HG03575 (cell line): ENCODE data around the gene CHD8.

Experiments used
- ATAC-seq: cut with Tn5 transposase; IDR thresholded peaks from one replicate; pipeline ENCODE4 v1.9.1; 2021; ENCODE audit not compliant: unreplicated experiment, insufficient number of reproducible peaks, low FRiP score; ENCODE audit errors: extremely low read depth

CHD8 gene, protein sequence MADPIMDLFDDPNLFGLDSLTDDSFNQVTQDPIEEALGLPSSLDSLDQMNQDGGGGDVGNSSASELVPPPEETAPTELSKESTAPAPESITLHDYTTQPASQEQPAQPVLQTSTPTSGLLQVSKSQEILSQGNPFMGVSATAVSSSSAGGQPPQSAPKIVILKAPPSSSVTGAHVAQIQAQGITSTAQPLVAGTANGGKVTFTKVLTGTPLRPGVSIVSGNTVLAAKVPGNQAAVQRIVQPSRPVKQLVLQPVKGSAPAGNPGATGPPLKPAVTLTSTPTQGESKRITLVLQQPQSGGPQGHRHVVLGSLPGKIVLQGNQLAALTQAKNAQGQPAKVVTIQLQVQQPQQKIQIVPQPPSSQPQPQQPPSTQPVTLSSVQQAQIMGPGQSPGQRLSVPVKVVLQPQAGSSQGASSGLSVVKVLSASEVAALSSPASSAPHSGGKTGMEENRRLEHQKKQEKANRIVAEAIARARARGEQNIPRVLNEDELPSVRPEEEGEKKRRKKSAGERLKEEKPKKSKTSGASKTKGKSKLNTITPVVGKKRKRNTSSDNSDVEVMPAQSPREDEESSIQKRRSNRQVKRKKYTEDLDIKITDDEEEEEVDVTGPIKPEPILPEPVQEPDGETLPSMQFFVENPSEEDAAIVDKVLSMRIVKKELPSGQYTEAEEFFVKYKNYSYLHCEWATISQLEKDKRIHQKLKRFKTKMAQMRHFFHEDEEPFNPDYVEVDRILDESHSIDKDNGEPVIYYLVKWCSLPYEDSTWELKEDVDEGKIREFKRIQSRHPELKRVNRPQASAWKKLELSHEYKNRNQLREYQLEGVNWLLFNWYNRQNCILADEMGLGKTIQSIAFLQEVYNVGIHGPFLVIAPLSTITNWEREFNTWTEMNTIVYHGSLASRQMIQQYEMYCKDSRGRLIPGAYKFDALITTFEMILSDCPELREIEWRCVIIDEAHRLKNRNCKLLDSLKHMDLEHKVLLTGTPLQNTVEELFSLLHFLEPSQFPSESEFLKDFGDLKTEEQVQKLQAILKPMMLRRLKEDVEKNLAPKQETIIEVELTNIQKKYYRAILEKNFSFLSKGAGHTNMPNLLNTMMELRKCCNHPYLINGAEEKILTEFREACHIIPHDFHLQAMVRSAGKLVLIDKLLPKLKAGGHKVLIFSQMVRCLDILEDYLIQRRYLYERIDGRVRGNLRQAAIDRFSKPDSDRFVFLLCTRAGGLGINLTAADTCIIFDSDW (N-terminal part only)

DNA sequence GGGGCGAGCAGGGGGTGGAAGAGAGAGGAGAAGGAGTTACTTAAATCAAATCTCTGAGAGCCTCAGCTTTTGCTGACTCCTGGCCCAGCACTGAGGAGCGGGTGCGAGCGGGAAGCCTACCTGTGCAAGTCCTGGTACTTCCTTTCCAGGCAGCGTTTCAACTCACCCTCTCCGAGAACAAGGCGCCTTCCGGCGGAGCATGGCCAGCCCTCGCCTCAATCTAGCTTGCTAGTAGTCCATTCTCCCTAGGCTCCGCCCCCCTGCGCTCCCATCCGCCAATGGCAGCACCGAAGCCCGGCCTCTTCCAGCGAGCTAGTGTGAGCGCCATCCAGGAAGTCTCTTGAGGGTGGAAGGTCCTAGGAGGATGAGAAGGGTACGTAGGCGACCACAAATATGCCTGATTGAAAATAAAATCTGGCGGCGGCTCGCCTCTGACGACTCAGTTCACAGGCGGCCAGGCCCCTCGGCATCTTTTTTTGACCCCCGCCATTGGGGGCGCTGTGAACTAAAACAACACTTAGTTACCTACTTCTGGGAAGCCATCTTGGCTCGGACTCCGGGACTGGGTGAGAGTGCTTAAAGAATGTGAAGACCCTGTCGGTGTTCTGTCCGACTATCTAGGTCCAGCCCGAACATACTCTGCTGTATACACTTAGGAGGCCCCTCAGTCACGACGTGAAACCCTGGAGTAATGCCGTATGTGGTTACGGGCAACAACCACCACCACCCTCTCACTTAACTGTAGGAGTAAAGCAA lies at the start of gene CHD8:
Gene CHD8 (minus strand): TSS at position 212 of the 756 bp plus-strand sequence. CDS start 24,480 bp downstream, outside the sequence.
- peak; percentile 88 for ATAC-seq

DNA sequence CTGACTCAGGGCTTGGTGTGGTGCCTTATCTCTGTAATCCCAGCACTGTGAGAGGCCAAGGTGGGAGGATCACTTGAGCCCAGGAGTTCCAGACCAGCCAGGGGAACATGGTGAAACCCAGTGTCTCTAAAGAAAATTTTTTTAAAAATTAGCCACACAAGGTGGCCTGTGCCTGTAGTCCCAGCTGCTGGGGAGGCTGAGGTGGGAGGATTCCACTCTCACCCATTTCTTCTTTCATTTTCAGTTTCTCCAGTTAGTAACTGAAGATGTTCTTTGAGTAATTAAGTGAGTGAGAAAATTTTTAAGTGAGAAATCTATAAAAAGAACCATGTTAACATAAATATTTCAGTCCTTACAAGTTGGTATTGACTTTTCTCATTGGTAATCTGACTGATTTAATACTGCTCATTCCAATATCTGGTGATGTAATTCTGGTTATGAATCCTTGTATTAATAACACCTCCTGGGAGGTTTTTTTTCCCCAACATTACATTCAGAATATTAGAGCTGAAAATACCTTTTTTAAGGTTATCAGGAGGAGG lies 49.2 kb upstream of the CHD8 start:
- no peak for ATAC-seq

DNA sequence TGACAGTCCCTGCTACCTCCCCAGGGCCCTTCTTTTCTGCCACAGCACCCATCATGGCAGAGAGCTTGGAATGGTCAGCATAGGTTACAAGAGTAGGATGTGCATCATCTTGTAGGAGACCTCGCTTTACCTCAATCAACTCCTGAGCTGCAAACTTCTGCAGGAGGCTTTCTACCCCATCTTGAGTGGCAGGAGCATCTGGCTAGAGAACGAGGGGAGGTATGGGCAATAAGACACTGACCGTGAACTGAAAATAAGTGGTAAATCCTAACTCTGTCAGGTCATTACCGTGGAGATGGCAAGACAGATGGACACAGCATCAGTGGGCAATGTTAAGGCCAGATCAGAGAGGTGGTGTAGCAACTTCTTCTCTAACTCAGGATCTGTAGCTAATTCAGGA lies 47.5 kb upstream of the CHD8 start:
- ATAC-seq = no peak

DNA sequence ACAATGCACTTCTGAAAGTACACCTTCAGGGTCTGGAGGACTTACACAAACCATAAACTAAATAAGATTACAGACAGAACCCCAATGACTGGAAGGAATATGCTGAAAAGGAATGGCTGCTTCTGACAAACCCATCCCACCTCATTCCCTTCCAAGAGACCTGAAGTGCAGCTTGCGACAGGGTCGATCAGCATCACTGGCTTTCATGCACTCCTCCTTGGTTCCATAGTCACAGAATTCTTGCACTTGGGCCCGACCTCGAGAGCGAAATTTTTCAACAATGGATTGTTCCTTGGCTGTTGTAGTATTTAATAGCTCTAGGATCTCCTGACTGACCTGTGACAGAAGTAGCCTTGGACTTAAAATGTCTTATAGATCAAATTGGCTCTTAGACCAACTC lies 45.6 kb upstream of the CHD8 start:
- no peak for ATAC-seq

DNA sequence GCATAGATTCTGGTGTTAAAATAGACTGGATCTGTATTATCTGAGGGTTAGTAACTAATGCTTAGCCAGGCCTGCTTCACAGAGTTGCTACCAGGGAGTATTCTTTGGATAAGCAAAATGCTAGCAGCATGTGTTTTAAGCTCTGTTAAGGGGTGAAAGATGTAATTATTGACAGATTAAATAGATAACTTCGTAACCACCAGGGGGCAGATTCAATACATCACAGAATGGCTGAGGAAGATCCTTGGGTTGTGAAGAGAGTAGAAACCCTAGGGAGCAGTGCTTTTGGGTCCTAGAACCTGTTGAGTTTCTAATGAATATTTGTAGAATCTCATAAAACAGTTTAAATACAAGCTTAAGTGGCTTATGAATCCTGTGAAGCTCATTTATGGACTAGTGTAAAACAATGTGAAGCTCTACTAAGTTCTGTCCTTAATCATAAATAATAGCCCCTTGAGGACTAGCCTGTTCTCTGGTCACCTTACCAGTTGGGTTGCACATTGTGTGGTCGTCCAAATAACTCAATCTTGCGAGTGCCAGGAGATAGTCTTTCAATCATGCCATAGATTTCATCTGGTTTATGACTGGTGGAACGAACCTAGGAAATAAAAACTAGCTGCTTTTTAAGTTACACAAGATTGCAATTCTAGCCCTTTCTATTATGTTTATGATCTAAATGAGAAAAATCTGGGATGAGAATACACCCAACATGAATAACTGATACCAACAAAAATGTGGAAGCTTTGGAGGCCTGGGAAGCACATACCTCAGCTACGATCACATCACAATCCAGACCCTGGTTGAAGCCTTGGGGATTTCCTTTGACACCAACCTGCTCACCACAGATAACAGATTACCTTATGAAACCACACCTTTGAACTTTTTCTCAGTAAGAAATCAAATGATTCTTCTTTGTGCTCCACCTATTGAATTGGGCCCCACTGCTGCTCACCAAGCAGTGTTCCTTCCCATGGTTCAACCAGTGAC lies 42.9 kb upstream of the CHD8 start:
- no peak for ATAC-seq

DNA sequence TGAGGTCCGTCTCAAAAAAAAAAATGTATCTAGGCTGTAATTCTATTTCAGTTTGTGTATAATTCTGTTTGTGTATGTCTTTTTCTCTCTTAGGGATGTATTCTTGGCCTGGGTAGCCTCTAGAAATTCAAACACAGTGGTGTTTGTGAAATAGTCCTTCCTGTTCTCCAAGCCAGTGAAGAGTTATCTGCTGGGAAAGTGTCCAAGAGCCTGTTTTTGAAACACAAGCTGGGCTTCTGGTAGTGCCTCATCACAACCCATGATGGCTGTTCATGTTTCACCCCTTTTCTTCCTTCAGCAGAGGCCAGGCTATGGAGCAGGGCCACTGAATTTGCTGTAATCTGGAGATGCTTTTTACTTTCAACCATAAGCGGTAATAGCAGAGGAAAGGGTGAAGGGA lies 40.5 kb upstream of the CHD8 start:
- ATAC-seq = no peak

DNA sequence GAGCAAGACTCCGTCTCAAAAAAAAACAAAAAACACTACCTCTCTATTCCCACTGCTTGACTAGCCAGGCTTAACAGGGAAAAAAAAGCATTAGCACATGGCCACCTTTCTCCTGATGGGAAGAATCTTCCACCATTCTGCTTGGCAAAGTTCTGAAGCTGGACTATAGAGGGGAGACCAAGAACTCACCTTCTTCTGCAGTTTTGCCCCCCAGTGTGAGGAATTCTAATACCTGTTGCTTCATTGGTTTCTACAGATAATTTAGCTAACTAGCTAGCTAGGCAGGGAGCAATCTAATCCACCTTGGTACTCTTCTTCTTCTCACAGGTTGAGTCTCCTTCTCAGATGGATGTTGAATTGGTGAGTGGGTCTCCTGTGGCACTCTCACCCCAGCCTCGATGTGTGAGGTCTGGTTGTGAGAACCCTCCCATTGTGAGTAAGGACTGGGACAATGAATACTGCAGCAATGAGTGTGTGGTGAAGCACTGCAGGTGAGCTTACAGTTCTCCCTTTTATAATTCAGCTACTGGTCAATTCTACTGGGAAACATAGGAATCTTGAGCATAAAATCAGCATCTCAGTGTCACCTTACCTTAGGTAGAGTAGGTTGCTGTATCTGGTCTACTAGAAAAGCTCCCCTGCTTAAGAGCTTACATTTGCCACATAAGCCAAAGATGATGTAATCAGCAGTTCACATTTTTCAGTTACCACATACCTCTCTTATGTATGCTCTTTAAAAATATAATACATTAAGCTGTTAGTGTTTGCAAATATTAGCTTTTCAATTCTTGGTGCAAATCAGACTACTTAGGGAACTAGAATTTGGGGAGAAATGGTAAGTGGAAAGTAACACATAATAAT lies 39.2 kb upstream of the CHD8 start:
- no peak for ATAC-seq

DNA sequence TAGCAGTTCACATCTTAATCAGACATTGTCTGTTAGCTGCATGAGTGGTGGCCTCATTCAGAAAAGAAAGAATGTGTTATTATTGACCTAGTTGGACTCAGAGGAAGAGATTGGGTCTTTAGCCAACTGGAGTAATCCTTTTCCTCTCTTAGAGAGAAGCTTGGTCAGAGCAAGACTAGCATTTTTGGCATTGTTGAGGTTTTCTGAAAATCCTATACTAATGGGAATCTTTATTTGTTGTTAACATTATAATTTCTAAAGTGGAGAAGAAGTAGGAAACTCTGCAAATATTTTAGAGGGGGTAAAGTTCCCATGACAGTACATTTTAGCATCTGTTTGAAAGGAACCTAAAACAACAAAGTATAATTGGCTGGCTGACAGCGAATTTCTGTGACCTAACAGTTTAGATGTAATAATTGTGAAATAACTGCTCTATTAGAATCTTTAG lies 30.7 kb upstream of the CHD8 start:
- ATAC-seq = no peak

DNA sequence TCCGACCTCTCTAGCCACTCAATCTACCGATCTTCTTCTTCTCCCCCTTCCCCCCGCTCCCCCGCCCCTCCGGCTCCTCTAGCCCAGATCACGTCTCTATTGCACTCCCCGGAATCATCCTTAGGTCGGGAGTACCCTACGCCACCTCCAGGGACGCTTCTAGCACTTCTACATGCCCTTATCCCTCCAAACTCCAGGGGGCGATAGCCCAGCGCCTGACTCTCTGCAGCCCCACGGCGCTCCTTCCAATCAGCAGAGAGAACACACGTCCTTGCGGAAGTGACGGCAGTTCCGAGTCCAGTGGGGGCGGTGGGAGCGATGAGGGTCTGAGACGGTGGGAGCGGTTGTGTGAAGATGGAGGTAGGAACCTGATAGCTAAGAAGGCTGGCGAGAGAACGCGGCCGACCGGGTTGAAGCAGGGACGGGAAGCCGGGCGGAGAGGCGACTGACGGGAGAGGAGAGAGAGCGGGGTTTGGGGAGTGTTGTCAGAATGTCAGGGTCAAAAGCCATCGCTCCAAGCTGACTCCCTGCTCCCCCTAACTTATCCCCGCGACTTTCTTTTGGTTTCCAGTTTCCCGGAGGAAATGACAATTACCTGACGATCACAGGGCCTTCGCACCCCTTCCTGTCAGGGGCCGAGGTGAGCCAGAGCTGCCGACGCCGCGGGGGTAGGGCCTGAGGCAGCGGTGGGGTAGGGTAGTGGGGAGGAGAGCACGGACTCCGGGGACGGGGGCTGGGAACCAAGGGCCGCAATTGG lies 21.2 kb upstream of the CHD8 start, which contains the start of the genes RAB2B and TOX4:
Gene RAB2B (minus strand): TSS at position 35 of the 757 bp plus-strand sequence. CDS start 87 bp downstream, outside the sequence.
Gene TOX4 (plus strand): TSS at position 271 of the 757 bp plus-strand sequence. CDS start 84 bp downstream, at position 355.
- peak; percentile 93 for ATAC-seq

DNA sequence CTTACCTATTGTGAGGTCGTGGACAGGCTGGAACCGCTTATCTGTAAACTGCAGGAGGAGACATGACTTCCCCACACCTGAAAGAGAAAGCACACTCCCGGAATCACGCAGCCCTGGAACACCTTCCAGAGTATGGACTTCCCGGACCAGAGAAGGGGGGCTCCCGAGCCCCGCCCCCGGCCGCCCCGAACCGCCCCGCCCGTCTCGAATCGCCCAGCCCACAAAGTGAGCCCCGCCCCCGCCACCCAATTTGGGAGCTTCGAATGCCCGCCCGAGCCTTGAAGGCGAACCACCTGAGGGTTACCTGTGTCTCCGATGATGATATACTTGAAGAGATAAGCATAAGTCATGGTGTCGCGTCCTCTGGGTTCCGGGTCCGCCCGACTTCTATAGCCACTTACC lies 20.6 kb upstream of the CHD8 start:
- no peak for ATAC-seq

DNA sequence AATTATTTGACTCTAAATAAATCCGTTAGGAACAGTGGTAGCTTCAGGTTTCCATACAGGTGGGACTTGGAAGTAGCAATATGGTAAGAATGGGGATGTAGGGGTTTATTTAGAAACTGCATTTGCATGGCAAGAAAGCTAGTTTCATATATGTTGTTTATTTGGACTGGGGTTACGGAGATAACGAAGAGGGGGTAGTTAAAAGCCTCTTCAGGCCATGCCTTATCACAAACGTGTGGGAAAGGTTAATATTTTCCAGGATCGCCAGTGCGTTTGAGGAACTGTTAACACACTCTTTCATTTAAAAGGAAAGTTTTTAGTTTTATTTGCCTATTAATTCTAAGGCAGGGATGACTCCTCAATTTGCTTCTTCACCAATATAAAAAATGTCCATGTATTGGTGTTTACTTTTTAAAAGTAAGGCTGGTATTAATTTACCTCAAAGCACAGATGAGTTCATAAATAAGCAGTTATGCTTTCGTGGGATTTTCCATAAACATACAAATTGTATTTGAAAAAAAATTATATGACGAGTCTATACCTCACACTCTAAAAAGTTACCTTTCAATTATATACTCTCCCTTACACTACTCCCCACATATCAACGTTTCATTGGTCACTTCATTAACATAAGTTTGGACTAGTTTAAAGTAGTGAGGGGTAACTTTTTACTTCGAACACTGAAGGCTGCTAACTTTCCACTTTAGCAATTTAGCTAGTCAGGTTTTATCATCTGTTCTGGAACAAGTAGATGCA lies 20.0 kb upstream of the CHD8 start:
- ATAC-seq = no peak

DNA sequence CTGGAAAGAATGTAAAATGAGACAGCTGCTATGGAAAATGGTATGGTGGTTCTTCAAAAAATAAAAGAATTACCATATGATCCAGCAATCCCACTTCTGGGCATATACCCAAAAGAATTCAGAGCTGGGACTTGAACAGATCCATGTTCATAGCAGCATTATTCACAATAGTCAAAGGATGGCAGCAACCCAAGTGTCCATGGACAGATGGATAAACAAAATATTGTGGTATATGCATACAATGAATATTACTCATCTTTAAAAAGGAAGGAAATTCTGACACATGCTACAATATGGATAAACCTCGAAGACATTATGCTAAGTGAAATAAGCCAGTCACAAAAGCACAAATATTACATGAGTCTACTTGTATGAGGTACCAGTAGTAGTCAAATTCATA lies 11.7 kb upstream of the CHD8 start:
- no peak for ATAC-seq

DNA sequence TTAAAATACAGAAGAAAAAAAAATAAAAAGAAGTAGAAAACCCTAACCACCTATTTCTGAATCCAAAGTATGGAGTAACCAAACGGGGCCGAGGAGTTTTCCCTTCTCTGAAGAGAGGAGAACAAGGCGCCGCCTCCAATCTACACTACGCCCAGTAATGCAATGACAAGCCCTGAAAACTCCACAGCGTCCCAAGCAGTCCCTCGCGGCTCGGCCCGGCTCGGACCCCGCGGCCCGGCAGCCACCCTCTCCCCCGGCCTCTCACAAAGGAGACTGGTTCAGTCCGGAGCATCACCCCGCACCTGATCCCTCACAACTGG lies 371 bp downstream of the CHD8 start:
- ATAC-seq = no peak

DNA sequence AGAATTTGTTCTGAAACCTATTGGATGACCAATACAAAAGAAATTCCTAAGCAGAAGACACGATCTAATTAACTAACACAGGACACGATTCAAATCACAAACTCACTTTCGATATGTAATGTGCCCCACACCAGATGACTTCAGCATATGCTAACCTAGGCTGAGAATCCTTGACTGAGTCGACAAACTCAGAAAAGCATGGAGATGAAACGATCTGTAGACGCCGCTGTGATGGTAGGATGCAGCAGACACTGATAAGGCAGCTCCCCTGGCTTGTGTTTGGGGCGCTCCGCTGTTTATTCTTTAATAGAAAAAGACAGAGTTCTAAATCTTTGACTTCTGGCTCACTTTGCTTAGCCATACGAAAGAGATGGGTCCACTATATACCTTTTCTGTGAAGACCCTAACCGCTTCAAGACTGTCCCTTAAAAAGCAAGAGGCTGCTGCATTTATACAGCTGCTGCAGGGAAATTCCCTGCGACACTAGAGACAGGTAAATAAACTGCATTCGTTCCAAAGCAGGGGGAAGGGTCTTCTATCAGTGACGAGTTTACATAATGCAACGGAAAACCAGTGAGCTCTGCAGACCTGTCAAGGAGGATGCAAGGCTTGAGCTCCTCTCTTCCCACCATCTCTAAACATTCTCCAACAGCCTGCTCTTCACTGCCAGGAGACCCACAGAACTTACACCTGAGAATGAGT lies 929 bp downstream of the CHD8 start:
- ATAC-seq = no peak

DNA sequence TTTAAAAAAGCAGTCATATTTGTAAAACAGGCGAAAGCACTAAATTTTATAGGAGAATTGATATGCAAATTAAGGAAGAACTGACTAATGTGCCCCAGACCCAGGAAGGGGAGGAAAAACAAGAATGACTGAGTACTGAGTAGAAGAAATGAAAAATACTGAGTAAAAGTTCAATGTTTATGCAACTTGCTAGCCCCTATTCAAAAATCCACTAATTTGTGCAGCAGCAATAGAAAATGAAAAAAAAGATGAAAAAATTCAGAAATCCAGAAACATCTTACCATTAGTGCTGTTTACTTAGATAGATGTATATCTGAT lies 6.1 kb downstream of the CHD8 start:
- no peak for ATAC-seq
